AG09309 (cell line): ENCODE data around the gene SIDT1.

ENCODE experiments used
- DNase-seq: peaks from one replicate; pipeline ENCODE4 v3.0.0-alpha.2; 2010; ENCODE audit warnings: low read depth
- H3K4me3 ChIP-seq: 2 replicates; pipeline ENCODE4 v1.5.1; 2011; ENCODE audit warnings: mild to moderate bottlenecking, low read depth, low read length, moderate library complexity; ENCODE audit not compliant: control insufficient read depth
- CTCF ChIP-seq: IDR thresholded peaks from 2 replicates; pipeline ENCODE4 v1.5.1; 2011; ENCODE audit warnings: mild to moderate bottlenecking, low read depth, low read length, inconsistent platforms; ENCODE audit not compliant: insufficient read depth, control insufficient read depth; ENCODE audit errors: missing control alignments

Gene SIDT1

GRCh38 chr3:113555138-113555537 lies 22.8 kb downstream of the SIDT1 start:
- no peak for DNase-seq
- H3K4me3 ChIP-seq = no peak overlapping the region
- TF ChIP-seq CTCF = no peak

GRCh38 chr3:113556316-113556945 lies 24.1 kb downstream of the SIDT1 start:
- DNase-seq = no peak
- TF ChIP-seq CTCF = no peak

GRCh38 chr3:113556946-113557335 lies 24.6 kb downstream of the SIDT1 start:
- TF ChIP-seq CTCF = no peak
- DNase-seq = no peak
- no peak overlapping the region for H3K4me3 ChIP-seq

More at GRCh38 chr3:113556316-113556945, 24.1 kb downstream of the SIDT1 start:
- no peak overlapping the region for H3K4me3 ChIP-seq

GRCh38 chr3:113557374-113557773 lies 25.0 kb downstream of the SIDT1 start:
- no peak for DNase-seq
- no peak for TF ChIP-seq CTCF
- H3K4me3 ChIP-seq = no peak overlapping the region

GRCh38 chr3:113559009-113559408 lies 26.7 kb downstream of the SIDT1 start:
- DNase-seq = no peak
- TF ChIP-seq CTCF = no peak
- H3K4me3 ChIP-seq = no peak overlapping the region

GRCh38 chr3:113560271-113560670 lies 27.9 kb downstream of the SIDT1 start:
- no peak for DNase-seq
- H3K4me3 ChIP-seq = no peak overlapping the region
- no peak for TF ChIP-seq CTCF
